ENCODE data around the gene UPK3B.
"Not testable (repeated sequence)": the region's sequence is repeated elsewhere in the genome, so short reads cannot be mapped to it uniquely, and the experiment has no call there.

UPK3B gene

DNA sequence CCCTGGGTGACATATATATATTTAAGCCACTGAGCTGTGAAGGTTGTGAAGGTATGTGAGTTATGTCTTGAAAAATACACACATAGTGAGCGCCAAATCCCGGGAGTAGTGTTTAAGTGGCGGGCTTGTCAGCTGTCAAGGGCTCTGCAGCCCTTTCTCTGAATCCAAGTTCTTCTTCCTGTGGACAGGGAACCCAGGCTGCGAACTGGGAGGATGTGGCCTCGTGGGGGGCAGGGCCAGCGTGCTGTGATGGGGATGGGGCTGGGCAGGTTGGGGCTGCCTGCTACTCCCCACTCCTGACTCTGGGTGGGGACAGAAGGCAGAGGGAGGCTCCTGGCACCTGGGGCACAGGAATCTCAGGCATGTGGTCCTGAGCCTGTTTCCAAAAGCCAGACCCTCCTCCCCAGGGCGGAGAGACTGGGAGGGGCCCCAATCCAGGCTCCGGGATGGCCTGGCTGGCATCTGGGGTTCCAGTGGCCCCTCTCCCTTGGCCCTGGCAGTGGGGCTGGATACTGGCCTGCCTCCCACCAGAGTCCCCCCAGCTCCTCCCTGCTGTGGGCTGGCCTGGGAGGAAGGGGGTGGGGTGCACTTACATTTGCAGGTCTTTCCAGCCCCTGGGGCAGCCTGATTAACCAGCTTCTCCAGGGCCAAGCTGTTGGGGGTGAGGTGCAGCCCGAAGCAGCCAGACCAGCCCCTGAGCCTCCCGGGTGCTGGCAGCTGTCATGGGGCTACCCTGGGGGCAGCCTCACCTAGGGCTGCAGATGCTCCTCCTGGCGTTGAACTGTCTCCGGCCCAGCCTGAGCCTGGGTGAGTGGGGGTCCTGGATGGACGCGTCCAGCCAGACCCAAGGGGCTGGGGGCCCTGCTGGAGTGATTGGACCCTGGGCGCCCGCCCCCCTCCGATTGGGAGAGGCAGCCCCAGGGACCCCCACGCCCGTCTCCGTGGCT lies at the start of gene UPK3B:
TSS of gene UPK3B (plus strand) at position 622 of the 947 bp plus-strand sequence. CDS start at position 723, 101 bp downstream.
- DNase-seq (ENCODE audit: low read depth in 3 of 3) = no peak

- not testable (repeated sequence) for DNase-seq (ENCODE audit: low read depth in 3 of 3)
Measured at GRCh38 chr7:76460767-76461166, 49.6 kb upstream of the UPK3B start.

DNA sequence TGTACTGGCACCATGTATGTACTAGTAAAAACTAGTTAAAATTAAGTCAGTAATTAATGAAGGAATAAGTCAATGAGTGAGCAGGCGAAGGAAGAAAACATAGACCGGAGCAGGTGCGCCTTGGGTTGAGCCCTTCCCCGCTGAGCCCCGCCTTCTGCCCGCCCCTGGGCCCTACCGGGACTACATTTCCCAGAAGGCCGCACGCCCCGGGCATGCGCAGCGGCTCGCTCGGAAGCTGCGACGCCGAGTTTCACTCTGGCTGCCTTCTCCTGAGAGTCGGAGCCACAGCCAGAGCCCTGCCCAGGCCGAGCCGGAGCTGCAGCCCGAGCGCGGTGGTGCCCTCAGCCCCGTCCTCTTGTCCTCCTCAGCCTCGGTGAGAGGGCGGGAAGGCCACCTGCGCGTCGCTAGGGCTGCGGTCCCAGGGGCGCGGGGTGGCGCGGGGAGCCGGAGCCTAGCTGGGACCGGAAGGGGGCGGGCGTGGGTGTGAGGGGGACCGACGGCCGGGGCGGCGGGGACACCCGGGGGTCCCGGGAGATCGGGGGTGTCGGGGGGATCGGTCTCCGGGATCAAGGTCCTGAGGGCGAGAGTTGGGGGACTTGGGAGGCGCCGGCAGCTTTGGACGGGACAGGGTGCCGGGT lies 48.8 kb upstream of the UPK3B start, which contains the start of gene DTX2:
TSS of gene DTX2 (plus strand) at position 246 of the 638 bp plus-strand sequence. CDS start 18,801 bp downstream, outside the sequence.
- peak in 1 of 3 experiments; percentile 22 for DNase-seq (ENCODE audit: low read depth in 3 of 3)

GRCh38 chr7:76462271-76462882 lies 48.0 kb upstream of the UPK3B start:
- not testable (repeated sequence) for DNase-seq (ENCODE audit: low read depth in 3 of 3)

DNA sequence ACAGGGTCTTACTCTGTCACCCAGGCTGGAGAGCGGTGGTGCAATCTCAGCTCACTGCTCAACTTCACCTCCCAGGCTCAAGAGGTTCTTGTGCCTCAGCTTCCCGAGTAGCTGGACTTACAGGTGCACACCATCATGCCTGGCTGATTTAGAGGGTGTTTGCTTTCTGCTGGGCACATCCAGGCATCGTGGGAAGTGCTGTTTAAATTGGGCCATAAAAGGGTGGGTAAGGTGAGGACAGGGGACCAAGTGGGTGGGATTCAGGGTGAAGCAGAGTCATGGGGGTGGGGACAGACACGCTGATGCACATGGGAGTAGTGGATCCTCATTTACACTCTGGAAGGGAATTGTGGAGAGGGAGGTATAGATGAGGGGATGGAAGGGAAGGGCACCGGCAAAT lies 45.4 kb upstream of the UPK3B start:
- not testable (repeated sequence) for DNase-seq (ENCODE audit: low read depth in 3 of 3)

- not testable (repeated sequence) for DNase-seq (ENCODE audit: low read depth in 3 of 3)
Measured at GRCh38 chr7:76465950-76466349, 44.4 kb upstream of the UPK3B start.

- not testable (repeated sequence) for DNase-seq (ENCODE audit: low read depth in 3 of 3)
Measured at GRCh38 chr7:76467743-76468404, 42.5 kb upstream of the UPK3B start.

- not testable (repeated sequence) for DNase-seq (ENCODE audit: low read depth in 3 of 3)
Measured at GRCh38 chr7:76471556-76472221, 38.7 kb upstream of the UPK3B start.

DNA sequence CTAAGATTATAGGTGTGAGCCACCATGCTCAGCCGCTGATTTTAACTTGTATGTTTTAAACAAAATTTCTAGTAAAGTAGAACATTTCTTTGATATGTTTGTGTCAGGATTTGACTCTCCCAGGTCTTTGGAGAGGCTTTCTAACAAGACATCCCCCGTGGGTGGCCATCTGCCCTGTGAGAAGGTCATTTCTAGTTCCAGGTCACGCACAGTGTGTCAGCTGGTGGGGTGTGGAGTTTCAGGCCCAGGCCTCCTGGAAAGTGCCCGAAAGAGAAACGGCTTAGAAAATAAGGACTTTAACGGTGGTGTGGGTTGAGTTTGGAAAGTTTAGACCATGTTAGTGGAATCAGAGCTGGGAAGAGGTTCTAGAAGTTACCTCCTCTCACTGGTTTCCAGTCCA lies 37.3 kb upstream of the UPK3B start:
- DNase-seq (ENCODE audit: low read depth in 3 of 3) = not testable (repeated sequence)

- not testable (repeated sequence) for DNase-seq (ENCODE audit: low read depth in 3 of 3)
Measured at GRCh38 chr7:76476280-76476679, 34.1 kb upstream of the UPK3B start.

DNA sequence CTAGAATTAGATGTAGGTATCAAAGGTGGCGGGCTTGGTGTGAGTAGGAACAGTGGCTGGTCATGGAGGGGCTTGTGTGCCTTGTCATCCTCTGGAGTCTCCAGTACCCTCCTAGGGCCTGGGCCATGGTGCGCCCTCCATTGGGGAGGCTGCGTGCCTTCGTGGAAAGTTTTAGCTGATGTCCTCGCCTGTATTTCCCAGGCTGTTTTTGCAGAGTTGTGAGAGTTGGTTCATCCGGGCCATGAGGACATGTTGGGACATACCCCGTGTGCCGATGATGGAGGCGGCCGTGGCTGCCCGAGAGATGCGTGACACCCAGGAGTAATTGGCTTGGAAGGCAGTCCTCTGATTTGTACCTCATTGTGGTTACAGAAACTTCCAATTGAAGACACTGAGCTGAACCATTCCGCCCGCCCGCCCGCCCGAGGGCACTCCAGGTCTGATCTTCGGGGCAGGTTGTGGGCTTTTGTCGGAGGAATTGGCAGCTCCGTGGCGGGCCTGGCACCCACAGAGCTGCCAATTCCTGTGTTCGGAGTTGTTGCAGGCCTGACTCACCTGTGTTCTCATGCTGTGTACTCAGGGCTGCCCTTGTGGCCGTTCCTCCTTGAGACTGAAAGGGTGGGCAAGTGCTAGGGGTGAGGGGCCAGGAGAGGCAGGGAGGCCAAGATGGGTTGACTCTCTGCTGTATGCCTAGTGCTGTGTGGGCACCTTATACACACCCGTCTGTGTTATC lies 33.4 kb upstream of the UPK3B start:
- not testable (repeated sequence) for DNase-seq (ENCODE audit: low read depth in 3 of 3)

GRCh38 chr7:76479628-76480027 lies 30.7 kb upstream of the UPK3B start:
- DNase-seq (ENCODE audit: low read depth in 3 of 3) = not testable (repeated sequence)

- not testable (repeated sequence) for DNase-seq (ENCODE audit: low read depth in 3 of 3)
Measured at GRCh38 chr7:76480403-76481253, 29.7 kb upstream of the UPK3B start.

GRCh38 chr7:76482660-76483059 lies 27.7 kb upstream of the UPK3B start:
- DNase-seq (ENCODE audit: low read depth in 3 of 3) = not testable (repeated sequence)

GRCh38 chr7:76483081-76483480 lies 27.3 kb upstream of the UPK3B start:
- not testable (repeated sequence) for DNase-seq (ENCODE audit: low read depth in 3 of 3)

- not testable (repeated sequence) for DNase-seq (ENCODE audit: low read depth in 3 of 3)
Measured at GRCh38 chr7:76484456-76484855, 25.9 kb upstream of the UPK3B start.

DNA sequence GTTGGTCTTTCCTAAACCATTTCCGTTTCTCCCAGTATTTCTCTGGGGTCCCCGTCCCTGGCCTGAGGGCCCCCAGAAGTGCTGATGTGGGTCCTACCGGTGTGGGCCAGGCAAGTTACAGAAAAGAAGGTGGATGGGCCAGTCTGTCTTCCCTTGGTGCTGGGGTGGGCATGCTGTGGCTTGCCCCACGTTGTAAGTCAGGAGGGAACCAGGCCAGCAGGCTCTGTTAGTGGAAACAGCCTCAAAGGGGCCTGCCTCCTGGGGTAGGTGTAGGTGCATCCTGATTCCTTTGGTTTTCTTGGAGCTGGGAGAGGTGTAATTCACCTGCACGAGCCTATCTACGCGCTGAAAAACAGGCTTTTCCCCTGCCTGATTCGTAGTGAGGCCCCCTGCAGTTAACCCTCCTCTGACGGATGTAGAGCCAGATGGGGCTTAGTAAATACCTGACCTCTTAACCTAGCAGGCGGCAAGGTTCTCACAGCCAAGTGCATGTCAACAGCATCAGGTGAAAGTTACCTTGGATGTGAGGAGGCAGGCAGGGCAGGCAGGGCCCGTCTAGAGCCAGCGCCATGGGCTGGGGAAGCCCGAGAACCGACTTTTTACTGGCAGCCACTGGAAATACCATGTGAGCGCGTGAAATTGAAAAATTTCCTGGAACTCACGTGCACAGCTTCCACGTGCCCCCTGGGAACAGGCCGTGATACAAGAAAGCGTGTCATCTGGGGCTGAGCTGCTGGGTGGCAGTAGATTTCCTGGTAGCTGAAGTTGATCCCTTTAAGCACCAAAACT lies 24.3 kb upstream of the UPK3B start:
- not testable (repeated sequence) for DNase-seq (ENCODE audit: low read depth in 3 of 3)

- peak in 1 of 3 experiments; percentile 19 for DNase-seq (ENCODE audit: low read depth in 3 of 3)
Measured at GRCh38 chr7:76486618-76487017, 23.7 kb upstream of the UPK3B start.
